BJ (cell line): ENCODE measurements around the gene B3GNT3. TPM values are rescaled to one million over a fixed set of nuclear protein-coding genes. Genes with fewer than 3 reads are reported as not detected.

Source experiments
- CTCF ChIA-PET: fragments of 350-600 bp; formaldehyde crosslinking; extraction: SDS; loops from one replicate; lab custom pipeline; 2021; ENCODE audit warnings: antibody characterized with exemption, inconsistent platforms; lab: Yijun Ruan, JAX
- POLR2A ChIA-PET: fragments of 300-600 bp; sonication (Branson Sonifier 250); formaldehyde crosslinking; extraction: SDS; loops from one replicate; lab custom pipeline; 2021; ENCODE audit warnings: antibody characterized with exemption; lab: Charles Lee
- DNase-seq: peaks from one replicate; pipeline ENCODE4 v3.0.0-alpha.2; 2011; ENCODE audit warnings: low read depth
- H3K27me3 ChIP-seq: 2 replicates; pipeline ENCODE4 v1.6.0; 2011; ENCODE audit warnings: low read length; ENCODE audit not compliant: control insufficient read depth, insufficient read depth
- H3K36me3 ChIP-seq: 2 replicates; pipeline ENCODE4 v1.5.1; 2011; ENCODE audit warnings: low read length; ENCODE audit not compliant: control insufficient read depth, insufficient read depth
- H3K4me3 ChIP-seq: 2 replicates; pipeline ENCODE4 v1.5.1; 2011; ENCODE audit warnings: low read depth, mild to moderate bottlenecking, control low read depth, low read length
- CTCF ChIP-seq: IDR thresholded peaks from 2 replicates; pipeline ENCODE4 v1.5.1; 2011; ENCODE audit warnings: low read depth, mild to moderate bottlenecking, control low read depth, inconsistent platforms, low read length, moderate library complexity; ENCODE audit not compliant: insufficient read depth
- polyA plus RNA-seq: library from polyadenylated mRNA; depleted of rRNA; stranded (reverse); fragments of >200 nt; gene quantifications from 2 replicates; pipeline ENCODE4 v1.2.3, GENCODE V29; 2011

Gene B3GNT3
- polyA plus RNA-seq, 1 experiment = not detected

DNA sequence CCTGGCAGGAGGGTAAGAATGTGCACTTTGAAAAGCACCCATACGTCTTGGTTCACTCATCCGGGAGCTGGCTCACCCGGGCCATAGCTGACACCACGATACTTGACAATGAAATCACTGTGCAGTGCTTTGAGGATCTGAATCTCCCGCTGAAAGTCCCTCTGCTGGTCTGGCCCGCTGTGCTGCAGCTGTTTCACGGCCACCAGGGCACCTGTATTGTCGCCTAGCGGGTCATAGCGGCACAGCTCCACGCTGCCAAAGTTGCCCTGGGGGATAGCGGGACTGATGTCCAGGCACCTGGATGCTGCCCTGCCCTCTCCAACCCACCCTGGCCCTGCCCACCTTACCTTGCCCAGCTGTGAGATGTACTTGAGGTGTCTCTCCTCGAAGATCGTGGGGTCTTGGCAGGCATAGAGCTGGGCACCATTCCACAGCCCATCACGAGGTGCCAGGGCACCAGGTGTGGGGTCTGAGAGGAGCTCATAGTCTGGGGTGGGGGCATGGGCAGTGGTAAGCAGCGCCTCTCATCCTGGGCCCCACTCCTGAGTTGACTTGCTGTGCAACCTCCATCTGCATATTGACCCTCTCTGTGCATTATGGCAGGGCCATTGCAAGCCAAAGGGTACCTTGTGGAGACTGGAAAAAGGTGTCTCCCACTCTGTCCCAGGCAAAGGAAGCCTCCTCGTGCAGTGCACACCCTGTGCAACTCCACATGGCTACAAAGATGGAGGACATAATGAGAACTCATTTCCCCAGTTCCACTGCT is 37.7 kb downstream of the B3GNT3 start:
- ChIA-PET POLR2A (no interaction called here), CTCF (interaction anchor here (0.8 kb wide), 1 partner anchor 164 kb away, joined by 3 read pairs; no protein-coding TSS in a partner anchor)
- TF ChIP-seq CTCF = no peak
- no peak for DNase-seq
- H3K4me3 ChIP-seq = no peak overlapping the region
- H3K36me3 ChIP-seq = no peaks in the 10 kb centered on the region; the same call in 1 of the 2 replicates
- H3K27me3 ChIP-seq = no peaks in the 10 kb centered on the region

- DNase-seq = no peak
- no peaks in the 10 kb centered on the region; the same call in none of the 2 replicates for H3K36me3 ChIP-seq
- no peaks in the 10 kb centered on the region for H3K27me3 ChIP-seq
- POLR2A ChIA-PET = no interaction called here
- TF ChIP-seq CTCF = peak; percentile 21; the same call in 1 of the 2 replicates
- no peak overlapping the region for H3K4me3 ChIP-seq
- CTCF ChIA-PET = interaction anchor here (1.1 to 1.2 kb wide), 2 partner anchors 50 to 105 kb away, joined by 3 to 4 read pairs; no protein-coding TSS in a partner anchor
These were observed 39.6 kb downstream of the B3GNT3 start for GRCh38 chr19:17834350-17835181.

- ChIA-PET CTCF (interaction anchor here (1.2 kb wide), 1 partner anchor 51 kb away, joined by 3 read pairs; no protein-coding TSS in a partner anchor), POLR2A (no interaction called here)
- H3K27me3 ChIP-seq = no peaks in the 10 kb centered on the region
- DNase-seq = no peak
- no peaks in the 10 kb centered on the region; the same call in none of the 2 replicates for H3K36me3 ChIP-seq
- H3K4me3 ChIP-seq = no peak overlapping the region
- no peak for TF ChIP-seq CTCF
These were observed 40.5 kb downstream of the B3GNT3 start for GRCh38 chr19:17835182-17836006.

- Histone ChIP-seq H3K4me3 (no peak overlapping the region), H3K27me3 (no peaks in the 10 kb centered on the region), H3K36me3 (peaks cover 1% of the 10 kb centered on the region)
- no peak for DNase-seq
- ChIA-PET CTCF (no interaction called here), POLR2A (no interaction called here)
- no peak for TF ChIP-seq CTCF
These were observed 41.6 kb downstream of the B3GNT3 start for GRCh38 chr19:17836530-17836929.
